ENCODE measurements around the gene HNRNPD.

GRCh38 chr4:82376109-82376508, 2.3 kb upstream of the HNRNPD start:
- TF ChIP-seq CTCF (IDR thresholded peaks at IDR 0.05; ENCODE audit: poor library complexity, severe bottlenecking): no peak
- no peak for TF ChIP-seq EZH2 (IDR thresholded peaks at IDR 0.05; ENCODE audit: borderline replicate concordance, insufficient read depth, low read length, poor library complexity, severe bottlenecking)
- TF ChIP-seq, protein P1, sequence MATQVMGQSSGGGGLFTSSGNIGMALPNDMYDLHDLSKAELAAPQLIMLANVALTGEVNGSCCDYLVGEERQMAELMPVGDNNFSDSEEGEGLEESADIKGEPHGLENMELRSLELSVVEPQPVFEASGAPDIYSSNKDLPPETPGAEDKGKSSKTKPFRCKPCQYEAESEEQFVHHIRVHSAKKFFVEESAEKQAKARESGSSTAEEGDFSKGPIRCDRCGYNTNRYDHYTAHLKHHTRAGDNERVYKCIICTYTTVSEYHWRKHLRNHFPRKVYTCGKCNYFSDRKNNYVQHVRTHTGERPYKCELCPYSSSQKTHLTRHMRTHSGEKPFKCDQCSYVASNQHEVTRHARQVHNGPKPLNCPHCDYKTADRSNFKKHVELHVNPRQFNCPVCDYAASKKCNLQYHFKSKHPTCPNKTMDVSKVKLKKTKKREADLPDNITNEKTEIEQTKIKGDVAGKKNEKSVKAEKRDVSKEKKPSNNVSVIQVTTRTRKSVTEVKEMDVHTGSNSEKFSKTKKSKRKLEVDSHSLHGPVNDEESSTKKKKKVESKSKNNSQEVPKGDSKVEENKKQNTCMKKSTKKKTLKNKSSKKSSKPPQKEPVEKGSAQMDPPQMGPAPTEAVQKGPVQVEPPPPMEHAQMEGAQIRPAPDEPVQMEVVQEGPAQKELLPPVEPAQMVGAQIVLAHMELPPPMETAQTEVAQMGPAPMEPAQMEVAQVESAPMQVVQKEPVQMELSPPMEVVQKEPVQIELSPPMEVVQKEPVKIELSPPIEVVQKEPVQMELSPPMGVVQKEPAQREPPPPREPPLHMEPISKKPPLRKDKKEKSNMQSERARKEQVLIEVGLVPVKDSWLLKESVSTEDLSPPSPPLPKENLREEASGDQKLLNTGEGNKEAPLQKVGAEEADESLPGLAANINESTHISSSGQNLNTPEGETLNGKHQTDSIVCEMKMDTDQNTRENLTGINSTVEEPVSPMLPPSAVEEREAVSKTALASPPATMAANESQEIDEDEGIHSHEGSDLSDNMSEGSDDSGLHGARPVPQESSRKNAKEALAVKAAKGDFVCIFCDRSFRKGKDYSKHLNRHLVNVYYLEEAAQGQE (IDR thresholded peaks at IDR 0.05; ENCODE audit: borderline replicate concordance): no peak
- TF ChIP-seq RAD21 (conservative IDR thresholded peaks at IDR 0.05): no peak
- no peak for TF ChIP-seq EP300 (conservative IDR thresholded peaks at IDR 0.05; ENCODE audit: poor library complexity, severe bottlenecking)
- TF ChIP-seq POLR2AphosphoS5 (IDR thresholded peaks at IDR 0.05): no peak
- no peak for TF ChIP-seq TAF1 (IDR thresholded peaks at IDR 0.05; ENCODE audit: low read depth)
